ENCODE results near the gene PLEKHG4. TPM values are rescaled to one million over a fixed set of nuclear protein-coding genes. Genes with fewer than 3 reads are reported as not detected.

Gene PLEKHG4
- total RNA-seq, 1 experiment from 2014 or later: 13.9 TPM

- no peak overlapping the region for H3K4me3 Mint-ChIP-seq
- H3K4ac ChIP-seq (ENCODE audit: low read depth, low read length): no peak overlapping the region
Observed at GRCh38 chr16:67254801-67255552, 24.4 kb upstream of the PLEKHG4 start.

More at GRCh38 chr16:67254801-67255552, 24.4 kb upstream of the PLEKHG4 start:
- Histone ChIP-seq H2BK20ac (ENCODE audit: low read depth, low read length, poor library complexity, severe bottlenecking) (no peak overlapping the region), H2BK12ac (ENCODE audit: insufficient read length, low read depth, low read length) (no peak overlapping the region), H2BK120ac (ENCODE audit: low read depth, low read length, poor library complexity, severe bottlenecking) (no peak overlapping the region), H2BK15ac (ENCODE audit: low read depth, low read length) (no peak overlapping the region), H3K14ac (ENCODE audit: insufficient read depth, low read length) (no peak overlapping the region), H4K5ac (ENCODE audit: insufficient read length, low read depth, low read length) (no peak overlapping the region), H3K56ac (ENCODE audit: insufficient read length, low read depth, low read length) (no peak overlapping the region), H3K27ac (ENCODE audit: insufficient read length, low read depth, low read length) (no peak overlapping the region), H3K79me2 (ENCODE audit: insufficient read depth, low read length) (no peaks in the 10 kb centered on the region), H3K4me1 (ENCODE audit: insufficient read depth, low read length) (no peaks in the 10 kb centered on the region; the same call in 1 of the 2 replicates), H3T11ph (ENCODE audit: low read length) (no peak overlapping the region), H3K27me3 (ENCODE audit: insufficient read depth, low read length) (no peaks in the 10 kb centered on the region; the same call in 1 of the 2 replicates), H4K8ac (replicated peaks; ENCODE audit: insufficient read length, low read depth, low read length) (no peak overlapping the region), H3K9me3 (ENCODE audit: control insufficient read depth, low read depth, low read length) (no peaks in the 10 kb centered on the region), H3K79me1 (ENCODE audit: insufficient read depth, low read depth, low read length, poor library complexity, severe bottlenecking) (no peaks in the 10 kb centered on the region), H3K23me2 (ENCODE audit: insufficient read length, low read depth, low read length, poor library complexity, severe bottlenecking) (no peaks in the 10 kb centered on the region), H3K4me2 (ENCODE audit: insufficient read depth, insufficient read length, low read length) (no peak overlapping the region), H3K23ac (ENCODE audit: insufficient read length, low read depth, low read length) (no peak overlapping the region), H4K20me1 (ENCODE audit: control insufficient read depth, insufficient read depth, insufficient read length) (no peaks in the 10 kb centered on the region), H2AK5ac (ENCODE audit: insufficient read length, low read length) (no peak overlapping the region), H3K9ac (ENCODE audit: extremely low read depth, insufficient read length, low read length) (no peak overlapping the region), H2AFZ (ENCODE audit: low read length) (no peak overlapping the region), H2BK5ac (ENCODE audit: insufficient read length, low read length) (no peak overlapping the region), H3K18ac (ENCODE audit: insufficient read length, low read depth, low read length) (no peak overlapping the region), H4K91ac (ENCODE audit: insufficient read length, low read depth, low read length) (no peak overlapping the region)
- no peak for TF ChIP-seq CTCF (conservative IDR thresholded peaks at IDR 0.05)
- no peaks in the 10 kb centered on the region for H3K9me3 Mint-ChIP-seq
- H3K27ac Mint-ChIP-seq: no peak overlapping the region
- no CpG with 5 or more reads among the region's 18 CpGs for WGBS (ENCODE audit: extremely low coverage, insufficient read length, low lambda C conversion rate)
- peaks cover 4% of the 10 kb centered on the region in 2 experiments for H3K4me1 Mint-ChIP-seq
- H3K36me3 Mint-ChIP-seq (ENCODE audit: insufficient read depth in 1 of 3, low read depth in 3 of 3): peaks cover 0 to 21% (median 0%) of the 10 kb centered on the region in 3 experiments; a peak in 3 of 7 replicates
- peaks cover 7% of the 10 kb centered on the region for H3K27me3 Mint-ChIP-seq (ENCODE audit: low read depth)
- DNase-seq: no peak

All from H9 (cell line).